ENCODE data around the gene COMTD1.

GRCh38 chr10:75265856-75266255 is 30.1 kb upstream of the COMTD1 start:
- TF ChIP-seq PBX3 (CRISPR knock-in tag; IDR thresholded peaks at IDR 0.05; ENCODE audit: borderline replicate concordance) = no peak
- no peak for TF ChIP-seq ZNF34 (CRISPR knock-in tag; IDR thresholded peaks at IDR 0.05; ENCODE audit: borderline replicate concordance)
- TF ChIP-seq SUZ12 (IDR thresholded peaks at IDR 0.05; ENCODE audit: low read depth, low read length) = no peak
- TF ChIP-seq ATF1 (CRISPR knock-in tag; IDR thresholded peaks at IDR 0.05) = no peak
- TF ChIP-seq POLR2A (IDR thresholded peaks at IDR 0.05; ENCODE audit: insufficient read depth in 1 of 2, low read depth in 2 of 2, low read length in 2 of 2) = no peak
- no peak for TF ChIP-seq MLX (CRISPR knock-in tag; IDR thresholded peaks at IDR 0.05)
- TF ChIP-seq HOXA9 (CRISPR knock-in tag; IDR thresholded peaks at IDR 0.05; ENCODE audit: borderline replicate concordance) = no peak
- no peak for TF ChIP-seq CTCF (CRISPR knock-in tag; IDR thresholded peaks at IDR 0.05)
- TF ChIP-seq BORCS8-MEF2B (CRISPR knock-in tag; IDR thresholded peaks at IDR 0.05) = no peak
- TF ChIP-seq BRCA1 (CRISPR knock-in tag; IDR thresholded peaks at IDR 0.05) = no peak
- TF ChIP-seq ZBTB7A (CRISPR knock-in tag; IDR thresholded peaks at IDR 0.05) = no peak
- TF ChIP-seq MAFF (IDR thresholded peaks at IDR 0.05; ENCODE audit: low read depth, low read length) = no peak
- TF ChIP-seq FOXM1 (CRISPR knock-in tag; IDR thresholded peaks at IDR 0.05) = no peak
